Loucy (cell line): Measurements from ENCODE around the gene RAP1GAP2.

ENCODE experiments used
- H2AFZ ChIP-seq: fragments of 200-600 bp; sonication (generic); 2 replicates; pipeline ENCODE4 v1.6.0; 2016; ENCODE audit warnings: antibody characterized with exemption, mild to moderate bottlenecking, low read length, moderate library complexity
- H3F3A ChIP-seq: fragments of 200-600 bp; 2 replicates; pipeline ENCODE4 v1.6.0; 2016; ENCODE audit warnings: antibody characterized with exemption, low read depth, mild to moderate bottlenecking
- H3K27me3 ChIP-seq: fragments of 200-600 bp; sonication (generic); 2 replicates; pipeline ENCODE4 v1.6.1; 2014; ENCODE audit warnings: low read length, mild to moderate bottlenecking; ENCODE audit not compliant: insufficient read depth, poor library complexity, severe bottlenecking
- H3K36me3 ChIP-seq: fragments of 200-600 bp; sonication (generic); 2 replicates; pipeline ENCODE4 v1.6.1; 2016; ENCODE audit warnings: low read length; ENCODE audit not compliant: insufficient read depth
- H3K4me1 ChIP-seq: fragments of 200-600 bp; sonication (generic); 2 replicates; pipeline ENCODE4 v1.5.1; 2014; ENCODE audit warnings: low read length, mild to moderate bottlenecking; ENCODE audit not compliant: insufficient read depth, poor library complexity, severe bottlenecking
- H3K4me2 ChIP-seq: fragments of 200-600 bp; sonication (generic); 2 replicates; pipeline ENCODE4 v1.6.0; 2014; ENCODE audit warnings: antibody characterized with exemption, low read length, low read depth, mild to moderate bottlenecking; ENCODE audit not compliant: poor library complexity, severe bottlenecking
- H3K4me3 ChIP-seq: fragments of 200-600 bp; sonication (generic); 2 replicates; pipeline ENCODE4 v1.5.1; 2014; ENCODE audit warnings: low read length, mild to moderate bottlenecking, mixed read lengths; ENCODE audit not compliant: poor library complexity, severe bottlenecking
- H3K79me2 ChIP-seq: fragments of 200-600 bp; sonication (generic); 2 replicates; pipeline ENCODE4 v1.6.1; 2014; ENCODE audit warnings: low read length; ENCODE audit not compliant: insufficient read depth
- H3K9ac ChIP-seq: fragments of 200-600 bp; sonication (generic); 2 replicates; pipeline ENCODE4 v1.6.0; 2014; ENCODE audit warnings: mild to moderate bottlenecking, low read depth, low read length, moderate library complexity; ENCODE audit not compliant: poor library complexity, severe bottlenecking
- H3K9me2 ChIP-seq: fragments of 200-600 bp; sonication (generic); replicated peaks from 2 replicates; pipeline ENCODE4 v1.6.1; 2016; ENCODE audit warnings: low read depth, low read length, mixed read lengths
- H3K9me3 ChIP-seq: fragments of 200-600 bp; sonication (generic); 2 replicates; pipeline ENCODE4 v1.6.1; 2014; ENCODE audit warnings: mild to moderate bottlenecking, antibody characterized with exemption, low read length, low read depth; ENCODE audit not compliant: insufficient read depth
- H4K20me1 ChIP-seq: fragments of 200-600 bp; sonication (generic); 2 replicates; pipeline ENCODE4 v1.6.0; 2014; ENCODE audit warnings: antibody characterized with exemption, low read length, mild to moderate bottlenecking; ENCODE audit not compliant: insufficient read depth, poor library complexity, severe bottlenecking
- CTCF ChIP-seq: fragments of 200-600 bp; sonication (generic); conservative IDR thresholded peaks from 2 replicates; pipeline ENCODE4 v1.5.1; 2014; ENCODE audit warnings: mild to moderate bottlenecking, antibody characterized with exemption, low read length
- EZH2phosphoT487 ChIP-seq: fragments of 200-600 bp; IDR thresholded peaks from 2 replicates; pipeline ENCODE4 v1.6.1; 2018; ENCODE audit warnings: antibody characterized with exemption, mild to moderate bottlenecking, moderate library complexity, borderline replicate concordance

RAP1GAP2 gene

GRCh38 chr17:2821868-2822267 is 25.6 kb downstream of the RAP1GAP2 start:
- H3K79me2 ChIP-seq = peaks cover 76% of the 10 kb centered on the region
- no peaks in the 10 kb centered on the region for H3K9me2 ChIP-seq
- no peaks in the 10 kb centered on the region for H3K27me3 ChIP-seq
- H3K4me3 ChIP-seq = no peak overlapping the region
- no peak overlapping the region for H3K4me2 ChIP-seq
- H3K4me1 ChIP-seq = peaks cover 54% of the 10 kb centered on the region
- H3F3A ChIP-seq = peaks cover 5% of the 10 kb centered on the region
- peaks cover 9% of the 10 kb centered on the region; the same call in 1 of the 2 replicates for H3K36me3 ChIP-seq
- no peak for TF ChIP-seq EZH2phosphoT487
- TF ChIP-seq CTCF = peak; percentile 39
- no peaks in the 10 kb centered on the region for H3K9me3 ChIP-seq
- H4K20me1 ChIP-seq = no peaks in the 10 kb centered on the region
- peak overlapping the region; percentile 40 for H3K9ac ChIP-seq
- H2AFZ ChIP-seq = no peak overlapping the region

GRCh38 chr17:2822358-2822757 is 26.1 kb downstream of the RAP1GAP2 start:
- no peaks in the 10 kb centered on the region for H3K9me2 ChIP-seq
- no peak overlapping the region for H3K4me3 ChIP-seq
- TF ChIP-seq EZH2phosphoT487 (no peak), CTCF (no peak)
- peak overlapping the region; percentile 40 for H3K9ac ChIP-seq
- peaks cover 9% of the 10 kb centered on the region; the same call in 1 of the 2 replicates for H3K36me3 ChIP-seq
- no peak overlapping the region for H2AFZ ChIP-seq
- H3K9me3 ChIP-seq = no peaks in the 10 kb centered on the region
- H3K79me2 ChIP-seq = peaks cover 81% of the 10 kb centered on the region
- H3K4me2 ChIP-seq = no peak overlapping the region
- no peaks in the 10 kb centered on the region for H4K20me1 ChIP-seq
- no peaks in the 10 kb centered on the region for H3K27me3 ChIP-seq
- H3F3A ChIP-seq = peaks cover 5% of the 10 kb centered on the region
- H3K4me1 ChIP-seq = peaks cover 59% of the 10 kb centered on the region

GRCh38 chr17:2825253-2825970 is 29.2 kb downstream of the RAP1GAP2 start:
- TF ChIP-seq CTCF (no peak), EZH2phosphoT487 (no peak)
- Histone ChIP-seq H3K9me3 (no peaks in the 10 kb centered on the region), H3K27me3 (no peaks in the 10 kb centered on the region), H3K4me3 (no peak overlapping the region), H2AFZ (no peak overlapping the region), H3F3A (peaks cover 7% of the 10 kb centered on the region), H3K9ac (peak overlapping the region; percentile 53), H4K20me1 (no peaks in the 10 kb centered on the region), H3K36me3 (peaks cover 9% of the 10 kb centered on the region; the same call in 1 of the 2 replicates), H3K79me2 (peaks cover 78% of the 10 kb centered on the region), H3K9me2 (no peaks in the 10 kb centered on the region), H3K4me2 (peak overlapping the region; percentile 36), H3K4me1 (peaks cover 64% of the 10 kb centered on the region)
